Suprapubic skin (tissue), 4 donors: ENCODE data around the gene NCF4. TPM values are rescaled to one million over a fixed set of nuclear protein-coding genes. Genes with fewer than 3 reads are reported as not detected.
A peak's percentile ranks its signal among the peaks of the same experiment; 100 is the strongest.

Source experiments
- DNase-seq, 2 donors: peaks; one replicate each; pipeline ENCODE4 v3.0.0-alpha.2; 2019; ENCODE audit warnings: low spot score in 2 of 2
- H3K27ac ChIP-seq: fragments of 200-600 bp; sonication (generic); one replicate; pipeline ENCODE4 v1.5.1; 2019
- H3K27me3 ChIP-seq: fragments of 200-600 bp; sonication (generic); one replicate; pipeline ENCODE4 v1.5.1; 2019
- H3K36me3 ChIP-seq: fragments of 200-600 bp; sonication (generic); one replicate; pipeline ENCODE4 v1.5.1; 2019
- H3K4me1 ChIP-seq: fragments of 200-600 bp; sonication (generic); one replicate; pipeline ENCODE4 v1.5.1; 2019
- H3K4me3 ChIP-seq: fragments of 200-600 bp; sonication (generic); one replicate; pipeline ENCODE4 v1.5.1; 2019; ENCODE audit warnings: mild to moderate bottlenecking
- H3K9me3 ChIP-seq: fragments of 200-600 bp; sonication (generic); one replicate; pipeline ENCODE4 v1.5.1; 2019
- EP300 ChIP-seq: sonication (generic); formaldehyde crosslinking; IDR thresholded peaks from one replicate; pipeline ENCODE4 v1.6.1; 2017; ENCODE audit warnings: antibody characterized with exemption
- POLR2A ChIP-seq, 2 donors: fragments of 450-650 bp; IDR thresholded peaks; one replicate each; pipeline ENCODE4 v1.6.1; 2017; ENCODE audit warnings: antibody characterized with exemption in 2 of 2, mild to moderate bottlenecking in 2 of 2, moderate library complexity in 2 of 2
- POLR2AphosphoS5 ChIP-seq, 3 donors: sonication (generic); formaldehyde crosslinking; IDR thresholded peaks; one replicate each; pipeline ENCODE4 v1.6.1; 2017; ENCODE audit warnings: antibody characterized with exemption in 3 of 3
- WGBS: methylation state at CpG from one replicate; pipeline ENCODE4 v1.1.5; 2018; 5-methylcytosine and 5-hydroxymethylcytosine counted together
- total RNA-seq, 4 donors: library from RNA; depleted of rRNA; stranded (reverse); fragments of >200 nt; gene quantifications; one replicate each; pipeline ENCODE4 v1.1.0, GENCODE V29; 2016
- TF ChIP-seq, protein P1 (sequence below), 2 donors: fragments of 200-600 bp in 1 of 2; fragments of 450-650 bp in 1 of 2; sonication (generic) in 1 of 2; IDR thresholded peaks; one replicate each; pipeline ENCODE4 v1.5.1; 2016 to 2019; ENCODE audit warnings: antibody characterized with exemption in 2 of 2, mild to moderate bottlenecking in 1 of 2, moderate library complexity in 1 of 2

The NCF4 gene
- total RNA-seq, 4 donors from 2014 or later, result 1.1 to 4.5 (median 3.1) TPM

DNA sequence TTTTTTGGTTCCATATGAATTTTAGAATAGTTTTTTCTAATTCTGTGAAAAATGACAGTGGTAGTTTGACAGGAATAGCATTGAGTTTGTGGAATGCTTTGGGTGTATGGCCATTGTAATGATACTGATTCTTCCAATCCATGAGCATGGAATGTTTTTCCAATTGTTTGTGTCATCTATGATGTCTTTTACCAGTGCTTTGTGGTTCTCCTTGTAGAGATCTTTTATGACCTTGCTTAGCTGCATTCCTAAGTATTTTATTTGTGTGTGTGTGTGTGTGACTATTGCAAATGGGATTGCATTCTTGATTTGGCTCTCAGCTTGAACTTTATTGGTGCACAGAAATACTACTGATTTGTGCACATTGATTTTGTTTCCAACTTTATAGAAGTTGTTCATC lies 49.7 kb downstream of the NCF4 start:
- DNase-seq, result no peak
- Histone ChIP-seq H3K9me3 (no peaks in the 10 kb centered on the region), H3K27ac (no peak overlapping the region), H3K36me3 (no peaks in the 10 kb centered on the region), H3K4me3 (no peak overlapping the region), H3K27me3 (peaks cover 3% of the 10 kb centered on the region), H3K4me1 (peaks cover 6% of the 10 kb centered on the region)
- TF ChIP-seq POLR2AphosphoS5 (IDR thresholded peaks at IDR 0.05) (no peak), EP300 (no peak), POLR2A (IDR thresholded peaks at IDR 0.05) (no peak)

DNA sequence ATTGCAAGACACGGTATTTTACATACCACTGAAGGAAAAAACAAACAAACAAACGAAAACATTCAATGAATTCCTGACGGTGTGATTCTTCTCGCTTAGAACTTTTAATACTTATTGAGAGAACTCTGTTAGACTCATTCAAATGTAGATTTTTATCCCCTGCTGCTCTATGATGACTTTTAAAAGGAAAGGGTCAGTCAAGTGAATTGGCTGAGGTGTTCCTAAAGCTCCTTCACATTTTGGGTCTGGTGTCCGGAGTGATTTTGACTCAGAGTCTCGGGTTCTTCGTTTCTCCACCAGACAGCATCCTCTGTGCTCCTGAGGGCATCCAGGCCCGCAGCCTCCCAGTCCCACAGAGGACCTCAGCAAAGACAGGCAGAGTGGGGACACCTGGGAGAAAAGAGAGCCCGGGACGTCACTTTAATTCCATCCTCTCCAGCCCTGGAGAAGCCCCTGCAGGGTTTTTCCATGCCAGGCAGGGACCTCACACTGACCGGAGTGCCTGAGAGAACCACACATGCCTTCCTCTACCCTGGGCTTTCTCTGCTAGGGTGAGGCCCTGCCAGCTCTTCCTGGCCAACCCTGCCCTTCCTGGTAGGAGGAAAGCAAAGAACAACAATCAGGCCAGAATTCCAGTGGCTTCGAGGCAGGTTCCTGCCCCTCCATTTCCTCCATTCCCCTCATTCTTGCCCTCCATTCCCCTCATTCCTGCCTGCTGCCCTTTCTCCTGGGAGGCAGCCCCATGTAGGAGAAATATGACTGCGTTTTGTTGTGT lies 51.3 kb downstream of the NCF4 start:
- Histone ChIP-seq H3K4me3 (no peak overlapping the region), H3K27ac (peak overlapping the region; percentile 69), H3K9me3 (no peaks in the 10 kb centered on the region), H3K4me1 (peaks cover 6% of the 10 kb centered on the region), H3K27me3 (peaks cover 3% of the 10 kb centered on the region), H3K36me3 (no peaks in the 10 kb centered on the region)
- no peak for DNase-seq
- 74% methylated on average over 13 of the region's 13 CpGs for WGBS
- TF ChIP-seq, protein P1, sequence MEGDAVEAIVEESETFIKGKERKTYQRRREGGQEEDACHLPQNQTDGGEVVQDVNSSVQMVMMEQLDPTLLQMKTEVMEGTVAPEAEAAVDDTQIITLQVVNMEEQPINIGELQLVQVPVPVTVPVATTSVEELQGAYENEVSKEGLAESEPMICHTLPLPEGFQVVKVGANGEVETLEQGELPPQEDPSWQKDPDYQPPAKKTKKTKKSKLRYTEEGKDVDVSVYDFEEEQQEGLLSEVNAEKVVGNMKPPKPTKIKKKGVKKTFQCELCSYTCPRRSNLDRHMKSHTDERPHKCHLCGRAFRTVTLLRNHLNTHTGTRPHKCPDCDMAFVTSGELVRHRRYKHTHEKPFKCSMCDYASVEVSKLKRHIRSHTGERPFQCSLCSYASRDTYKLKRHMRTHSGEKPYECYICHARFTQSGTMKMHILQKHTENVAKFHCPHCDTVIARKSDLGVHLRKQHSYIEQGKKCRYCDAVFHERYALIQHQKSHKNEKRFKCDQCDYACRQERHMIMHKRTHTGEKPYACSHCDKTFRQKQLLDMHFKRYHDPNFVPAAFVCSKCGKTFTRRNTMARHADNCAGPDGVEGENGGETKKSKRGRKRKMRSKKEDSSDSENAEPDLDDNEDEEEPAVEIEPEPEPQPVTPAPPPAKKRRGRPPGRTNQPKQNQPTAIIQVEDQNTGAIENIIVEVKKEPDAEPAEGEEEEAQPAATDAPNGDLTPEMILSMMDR (IDR thresholded peaks at IDR 0.05), result no peak
- TF ChIP-seq POLR2AphosphoS5 (IDR thresholded peaks at IDR 0.05), result no peak
- TF ChIP-seq EP300, result no peak
- TF ChIP-seq POLR2A (IDR thresholded peaks at IDR 0.05), result no peak

- peak overlapping the region; percentile 69 for H3K27ac ChIP-seq
- 81% methylated on average over 5 of the region's 8 CpGs for WGBS
Measured at GRCh38 chr22:36912694-36913426, 52.1 kb downstream of the NCF4 start.

GRCh38 chr22:36913427-36914389 lies 52.9 kb downstream of the NCF4 start, which contains the start of gene CSF2RB:
TSS of gene CSF2RB (plus strand) at chr22:36913628. CDS start at chr22:36922208, 8,580 bp downstream.
- Histone ChIP-seq H3K27me3 (peaks cover 3% of the 10 kb centered on the region), H3K4me3 (peak within 1 kb of the TSS; percentile 38), H3K9me3 (no peaks in the 10 kb centered on the region), H3K4me1 (peaks cover 6% of the 10 kb centered on the region), H3K36me3 (no peaks in the 10 kb centered on the region), H3K27ac (peak within 1 kb of the TSS; percentile 69)
- WGBS, result 71% methylated on average over 17 of the region's 18 CpGs
- TF ChIP-seq, protein P1 (IDR thresholded peaks at IDR 0.05), result no peak
- TF ChIP-seq POLR2A (IDR thresholded peaks at IDR 0.05), result no peak
- no peak for TF ChIP-seq EP300
- TF ChIP-seq POLR2AphosphoS5 (IDR thresholded peaks at IDR 0.05), result no peak
- no peak for DNase-seq

More at GRCh38 chr22:36912694-36913426, 52.1 kb downstream of the NCF4 start:
- H3K36me3 ChIP-seq, result no peaks in the 10 kb centered on the region
- H3K4me1 ChIP-seq, result peaks cover 6% of the 10 kb centered on the region
- peaks cover 3% of the 10 kb centered on the region for H3K27me3 ChIP-seq
- peak overlapping the region; percentile 38 for H3K4me3 ChIP-seq
- TF ChIP-seq, protein P1 (IDR thresholded peaks at IDR 0.05), result no peak
- TF ChIP-seq POLR2AphosphoS5 (IDR thresholded peaks at IDR 0.05) (no peak), EP300 (no peak), POLR2A (IDR thresholded peaks at IDR 0.05) (no peak)
- no peak for DNase-seq
- H3K9me3 ChIP-seq, result no peaks in the 10 kb centered on the region

- DNase-seq, result no peak
- Histone ChIP-seq H3K4me3 (peak overlapping the region; percentile 38), H3K4me1 (peaks cover 6% of the 10 kb centered on the region), H3K9me3 (no peaks in the 10 kb centered on the region), H3K36me3 (no peaks in the 10 kb centered on the region), H3K27ac (peak overlapping the region; percentile 69), H3K27me3 (peaks cover 3% of the 10 kb centered on the region)
- TF ChIP-seq, protein P1 (IDR thresholded peaks at IDR 0.05), result no peak
- TF ChIP-seq POLR2AphosphoS5 (IDR thresholded peaks at IDR 0.05) (no peak), EP300 (no peak), POLR2A (IDR thresholded peaks at IDR 0.05) (no peak)
- 75% methylated on average over 1 of the region's 1 CpG for WGBS
Measured at GRCh38 chr22:36914390-36914752, 53.6 kb downstream of the NCF4 start.
